Tibial artery (tissue), 4 donors: ENCODE measurements around the gene RAB5A.

Source experiments
- DNase-seq, 2 donors: peaks; one replicate each; pipeline ENCODE4 v3.0.0-alpha.2; 2019
- H3K27ac ChIP-seq, 2 donors: fragments of 200-600 bp; sonication (generic) in 1 of 2; 1 replicate in 1 of 2; 2 replicates in 1 of 2; pipeline ENCODE4 v1.5.1; 2018 to 2019; ENCODE audit warnings: mild to moderate bottlenecking in 1 of 2
- H3K27me3 ChIP-seq, 2 donors: fragments of 200-600 bp; sonication (generic) in 1 of 2; one replicate each; pipeline versions ENCODE4 v1.5.1 to v1.6.0; 2016 to 2019
- H3K36me3 ChIP-seq, 3 donors: fragments of 200-600 bp; sonication (generic) in 2 of 3; one replicate each; pipeline ENCODE4 v1.5.1; 2016 to 2019; ENCODE audit warnings: mild to moderate bottlenecking in 2 of 3
- H3K4me1 ChIP-seq, 4 donors: fragments of 200-600 bp; sonication (generic) in 2 of 4; 1 replicate in 3 of 4; 2 replicates in 1 of 4; pipeline ENCODE4 v1.5.1; 2016 to 2019
- H3K4me3 ChIP-seq, 2 donors: fragments of 200-600 bp; sonication (generic) in 1 of 2; 1 replicate in 1 of 2; 2 replicates in 1 of 2; pipeline ENCODE4 v1.5.1; 2018 to 2019; ENCODE audit warnings: mild to moderate bottlenecking in 2 of 2
- H3K9me3 ChIP-seq, 3 donors: fragments of 200-600 bp; sonication (generic) in 1 of 3; one replicate each; pipeline ENCODE4 v1.5.1; 2016 to 2019
- intact Hi-C: fragments of 100-400 bp; cut with DNase I; formaldehyde crosslinking; loops from one replicate; pipeline ENCODE4 v1.15.0; 2023; ENCODE audit warnings: low total_unique reads
- TF ChIP-seq, protein P1 (sequence below), 2 experiments: fragments of 200-600 bp in 1 of 2; fragments of 450-650 bp in 1 of 2; IDR thresholded peaks; one replicate each; pipeline ENCODE4 v1.5.1; 2017 to 2019; ENCODE audit warnings: antibody characterized with exemption in 2 of 2, mild to moderate bottlenecking in 1 of 2, moderate library complexity in 1 of 2

The RAB5A gene

GRCh38 chr3:19994796-19995195 is 47.9 kb downstream of the RAB5A start:
- intact Hi-C loops = no loop called here
- Histone ChIP-seq H3K9me3 (no peaks in the 10 kb centered on the region), H3K27ac (no peak overlapping the region), H3K4me1 (no peaks in the 10 kb centered on the region), H3K36me3 (no peaks in the 10 kb centered on the region), H3K4me3 (no peak overlapping the region), H3K27me3 (no peaks in the 10 kb centered on the region)
- TF ChIP-seq, protein P1, sequence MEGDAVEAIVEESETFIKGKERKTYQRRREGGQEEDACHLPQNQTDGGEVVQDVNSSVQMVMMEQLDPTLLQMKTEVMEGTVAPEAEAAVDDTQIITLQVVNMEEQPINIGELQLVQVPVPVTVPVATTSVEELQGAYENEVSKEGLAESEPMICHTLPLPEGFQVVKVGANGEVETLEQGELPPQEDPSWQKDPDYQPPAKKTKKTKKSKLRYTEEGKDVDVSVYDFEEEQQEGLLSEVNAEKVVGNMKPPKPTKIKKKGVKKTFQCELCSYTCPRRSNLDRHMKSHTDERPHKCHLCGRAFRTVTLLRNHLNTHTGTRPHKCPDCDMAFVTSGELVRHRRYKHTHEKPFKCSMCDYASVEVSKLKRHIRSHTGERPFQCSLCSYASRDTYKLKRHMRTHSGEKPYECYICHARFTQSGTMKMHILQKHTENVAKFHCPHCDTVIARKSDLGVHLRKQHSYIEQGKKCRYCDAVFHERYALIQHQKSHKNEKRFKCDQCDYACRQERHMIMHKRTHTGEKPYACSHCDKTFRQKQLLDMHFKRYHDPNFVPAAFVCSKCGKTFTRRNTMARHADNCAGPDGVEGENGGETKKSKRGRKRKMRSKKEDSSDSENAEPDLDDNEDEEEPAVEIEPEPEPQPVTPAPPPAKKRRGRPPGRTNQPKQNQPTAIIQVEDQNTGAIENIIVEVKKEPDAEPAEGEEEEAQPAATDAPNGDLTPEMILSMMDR (IDR thresholded peaks at IDR 0.05) = no peak
- DNase-seq = no peak

GRCh38 chr3:19997502-19997901 is 50.6 kb downstream of the RAB5A start:
- DNase-seq = no peak
- Histone ChIP-seq H3K36me3 (no peaks in the 10 kb centered on the region), H3K9me3 (no peaks in the 10 kb centered on the region), H3K27ac (no peak overlapping the region), H3K4me3 (no peak overlapping the region), H3K4me1 (no peaks in the 10 kb centered on the region), H3K27me3 (no peaks in the 10 kb centered on the region)
- TF ChIP-seq, protein P1 (IDR thresholded peaks at IDR 0.05) = no peak
- intact Hi-C loops = no loop called here

GRCh38 chr3:20001932-20002331 is 55.0 kb downstream of the RAB5A start:
- no peak for DNase-seq
- no peak overlapping the region for H3K4me3 ChIP-seq
- H3K27ac ChIP-seq = no peak overlapping the region
- H3K9me3 ChIP-seq = no peaks in the 10 kb centered on the region
- H3K27me3 ChIP-seq = no peaks in the 10 kb centered on the region
- no peaks in the 10 kb centered on the region for H3K4me1 ChIP-seq
- intact Hi-C loops = no loop called here
- TF ChIP-seq, protein P1 (IDR thresholded peaks at IDR 0.05) = no peak
- no peaks in the 10 kb centered on the region for H3K36me3 ChIP-seq

DNA sequence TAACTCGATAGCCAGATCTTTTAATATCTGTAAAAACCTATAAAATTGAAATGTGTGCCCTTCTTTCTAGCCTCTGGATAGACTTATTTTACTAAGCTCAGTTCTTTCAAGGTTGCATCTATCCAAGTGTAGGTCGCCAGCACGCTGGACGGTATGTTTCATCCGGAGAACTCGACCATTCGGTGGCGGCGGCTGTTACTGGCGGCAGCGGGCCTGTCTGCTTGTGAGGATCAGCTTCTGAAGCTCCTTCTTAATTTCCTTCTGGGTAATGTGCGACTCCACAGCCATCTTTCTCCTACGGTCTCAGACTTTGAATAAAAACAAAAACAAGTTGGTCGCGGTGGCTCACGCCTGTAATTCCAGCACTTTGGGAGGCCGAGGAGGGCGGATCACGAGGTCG is 61.1 kb downstream of the RAB5A start:
- H3K4me3 ChIP-seq = no peak overlapping the region
- H3K36me3 ChIP-seq = no peaks in the 10 kb centered on the region
- H3K9me3 ChIP-seq = no peaks in the 10 kb centered on the region
- H3K4me1 ChIP-seq = no peaks in the 10 kb centered on the region
- no peaks in the 10 kb centered on the region for H3K27me3 ChIP-seq
- no peak overlapping the region for H3K27ac ChIP-seq
- no peak for DNase-seq
- TF ChIP-seq, protein P1 (IDR thresholded peaks at IDR 0.05) = no peak
- intact Hi-C loops = no loop called here

DNA sequence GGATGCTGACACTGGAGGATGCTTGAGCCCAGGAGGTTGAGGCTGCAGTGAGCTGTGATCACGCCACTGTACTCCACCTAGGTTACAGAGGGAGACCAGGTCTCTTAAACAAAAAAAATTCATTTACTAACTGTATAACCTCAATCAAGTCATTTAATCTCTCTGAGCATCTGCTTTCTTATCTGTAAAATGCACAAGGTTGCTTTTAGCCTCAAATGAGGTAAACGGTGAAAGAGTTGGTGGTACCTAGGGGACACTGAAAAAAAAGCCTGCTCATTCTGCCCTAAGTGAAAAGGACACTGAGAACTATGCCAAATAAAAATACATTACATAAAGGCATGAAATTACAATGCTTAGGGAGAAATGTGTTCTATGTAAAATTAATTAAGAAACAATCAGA is 61.7 kb downstream of the RAB5A start:
- Histone ChIP-seq H3K36me3 (no peaks in the 10 kb centered on the region), H3K4me3 (no peak overlapping the region), H3K27me3 (no peaks in the 10 kb centered on the region), H3K4me1 (no peaks in the 10 kb centered on the region), H3K9me3 (no peaks in the 10 kb centered on the region), H3K27ac (no peak overlapping the region)
- TF ChIP-seq, protein P1 (IDR thresholded peaks at IDR 0.05) = no peak
- DNase-seq = no peak
- intact Hi-C loops = no loop called here

DNA sequence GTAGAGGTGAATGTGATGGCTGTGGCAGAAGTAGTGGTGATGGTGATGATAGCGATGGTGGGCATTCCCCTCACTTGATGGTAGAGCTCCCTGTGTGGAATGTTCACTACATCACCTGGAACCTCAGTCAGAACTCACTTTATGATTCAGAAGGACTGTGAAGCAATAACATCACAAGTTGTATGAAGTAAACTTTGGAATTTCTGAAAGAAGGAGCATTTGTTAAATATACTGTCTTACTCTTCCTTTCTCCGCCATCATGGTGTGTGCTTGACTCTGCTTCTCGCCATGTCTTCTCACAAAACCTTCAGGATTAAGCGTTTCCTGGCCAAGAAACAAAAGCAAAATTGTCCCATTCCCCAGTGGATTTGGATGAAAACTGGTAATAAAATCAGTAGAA is 65.3 kb downstream of the RAB5A start, which contains the start of gene PP2D1:
Gene PP2D1 (minus strand): TSS at position 101 of the 400 bp plus-strand sequence. CDS start 192 bp downstream, outside the sequence.
- Histone ChIP-seq H3K4me1 (no peaks in the 10 kb centered on the region), H3K27ac (no peak within 1 kb of the TSS), H3K27me3 (no peaks in the 10 kb centered on the region), H3K9me3 (no peaks in the 10 kb centered on the region), H3K36me3 (no peaks in the 10 kb centered on the region), H3K4me3 (no peak within 1 kb of the TSS)
- TF ChIP-seq, protein P1 (IDR thresholded peaks at IDR 0.05) = no peak
- no peak for DNase-seq
- intact Hi-C loops = no loop called here
